GM12892 (cell line): ENCODE data around the gene EDAR.

Experiments used
- DNase-seq: peaks from one replicate; pipeline ENCODE4 v3.0.0; 2011; ENCODE audit not compliant: insufficient read length
- FAIRE-seq: peaks from 2 replicates; lab custom pipeline; 2011; peaks lifted over from hg19 to GRCh38; lab: Jason Lieb, UNC
- POLR2A ChIP-seq: IDR thresholded peaks from 2 replicates; pipeline ENCODE4 v1.6.1; 2011; ENCODE audit warnings: low read depth, low read length, control low read depth
- POLR2AphosphoS5 ChIP-seq: IDR thresholded peaks from 2 replicates; pipeline ENCODE4 v1.6.1; 2011; ENCODE audit warnings: low read depth, low read length, control low read depth
- TAF1 ChIP-seq: IDR thresholded peaks from 2 replicates; pipeline ENCODE4 v1.6.1; 2011; ENCODE audit warnings: low read depth, mild to moderate bottlenecking, control low read depth, low read length, borderline replicate concordance

Gene EDAR

DNA sequence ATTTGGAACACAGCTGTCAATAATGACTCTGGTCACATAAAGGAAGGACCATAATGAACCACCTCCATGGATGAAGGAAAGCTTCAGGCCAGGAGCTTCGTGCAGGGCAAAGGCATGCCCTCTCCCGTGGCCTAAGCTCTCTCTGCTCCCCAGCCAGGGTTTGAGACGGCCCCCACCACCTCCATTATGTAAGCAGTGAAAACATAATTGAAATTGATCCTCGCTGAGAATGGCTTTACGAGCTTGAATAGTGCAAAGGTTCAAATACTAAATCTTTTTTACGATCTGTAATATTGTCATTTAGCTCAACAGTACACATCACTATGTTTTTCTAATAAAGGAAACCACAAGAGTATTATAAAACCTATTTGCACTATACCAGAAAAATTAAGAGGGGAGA is 5.2 kb upstream of the EDAR start:
- TF ChIP-seq POLR2A (no peak), TAF1 (no peak), POLR2AphosphoS5 (no peak)
- no peak for FAIRE-seq
- DNase-seq, result no peak

DNA sequence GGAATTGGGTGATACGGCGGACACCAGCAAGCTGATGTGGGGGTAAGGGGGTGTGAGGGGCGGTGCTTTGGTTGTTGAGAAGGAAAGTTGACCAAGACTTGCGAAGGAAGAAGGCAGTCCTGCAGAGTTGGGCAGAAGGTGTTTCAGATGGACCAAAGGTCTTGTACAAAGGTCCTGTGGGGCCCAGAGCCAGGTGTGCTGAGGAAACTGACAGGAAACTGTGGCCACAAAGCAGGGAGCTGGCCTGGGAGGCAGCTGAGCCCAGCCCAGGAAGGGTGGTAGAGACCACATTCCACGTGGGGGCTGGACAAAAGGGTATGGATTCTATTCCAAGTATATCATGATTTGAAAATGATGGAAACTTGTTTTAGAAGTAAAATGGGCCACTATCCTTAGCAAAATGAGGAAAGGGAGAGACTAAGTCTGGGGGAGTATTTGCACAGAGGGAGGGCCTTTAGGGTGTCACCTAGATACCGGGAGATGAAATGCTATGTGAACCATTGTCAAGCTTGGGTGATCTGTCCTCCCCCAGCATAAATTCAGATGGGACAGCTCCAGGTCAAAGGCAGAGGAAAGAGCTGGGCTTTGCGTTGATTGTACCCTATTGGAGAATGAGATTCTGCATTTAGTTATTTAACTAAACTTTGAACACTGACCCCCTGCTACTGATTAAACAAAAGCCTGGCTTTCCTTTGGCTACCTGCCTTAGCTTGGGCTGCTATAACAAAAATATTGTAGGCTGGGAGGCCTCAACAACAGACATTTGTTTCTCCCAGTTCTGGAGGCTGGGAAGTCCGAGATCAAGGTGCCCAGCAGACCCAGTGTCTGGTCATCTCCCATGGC is 4.3 kb upstream of the EDAR start:
- FAIRE-seq (no peak), DNase-seq (no peak)
- no peak for TF ChIP-seq POLR2A
- no peak for TF ChIP-seq TAF1
- no peak for TF ChIP-seq POLR2AphosphoS5

DNA sequence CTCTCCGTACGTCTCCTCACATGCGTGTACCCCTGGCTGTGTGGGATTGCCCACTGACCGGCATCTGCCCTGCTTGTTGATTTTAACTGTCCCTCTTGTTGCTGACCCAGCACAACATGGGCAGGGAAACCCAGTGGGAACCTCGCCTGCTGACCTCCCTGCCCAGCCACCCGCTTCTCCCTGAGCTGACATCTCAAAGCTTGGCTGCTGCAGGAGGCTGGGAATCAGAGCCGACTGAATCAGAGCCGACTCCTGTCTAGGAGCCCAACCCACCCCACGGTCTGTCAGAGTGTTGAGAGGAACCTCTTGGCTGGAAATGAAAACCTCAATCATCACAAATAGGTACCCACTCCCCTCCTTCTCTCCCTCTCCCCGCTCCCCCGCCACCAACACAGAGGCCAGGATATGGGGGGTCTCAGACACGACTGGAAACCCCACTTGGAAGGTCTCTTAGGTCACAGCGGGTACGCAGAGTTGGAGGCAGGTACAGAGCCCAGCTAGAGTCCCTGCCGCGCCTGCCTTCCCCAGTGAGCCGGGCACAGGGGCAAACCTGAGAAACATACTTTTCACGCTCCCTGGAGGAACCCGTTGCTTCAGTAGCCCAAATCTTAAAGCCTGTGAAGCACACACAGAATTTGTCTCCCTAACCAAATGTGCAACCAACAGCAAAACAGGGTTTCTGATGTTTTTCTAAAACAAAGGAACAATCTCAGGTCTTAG is 784 bp downstream of the EDAR start:
- no peak for FAIRE-seq
- DNase-seq, result no peak
- TF ChIP-seq TAF1 (no peak), POLR2A (no peak), POLR2AphosphoS5 (no peak)

DNA sequence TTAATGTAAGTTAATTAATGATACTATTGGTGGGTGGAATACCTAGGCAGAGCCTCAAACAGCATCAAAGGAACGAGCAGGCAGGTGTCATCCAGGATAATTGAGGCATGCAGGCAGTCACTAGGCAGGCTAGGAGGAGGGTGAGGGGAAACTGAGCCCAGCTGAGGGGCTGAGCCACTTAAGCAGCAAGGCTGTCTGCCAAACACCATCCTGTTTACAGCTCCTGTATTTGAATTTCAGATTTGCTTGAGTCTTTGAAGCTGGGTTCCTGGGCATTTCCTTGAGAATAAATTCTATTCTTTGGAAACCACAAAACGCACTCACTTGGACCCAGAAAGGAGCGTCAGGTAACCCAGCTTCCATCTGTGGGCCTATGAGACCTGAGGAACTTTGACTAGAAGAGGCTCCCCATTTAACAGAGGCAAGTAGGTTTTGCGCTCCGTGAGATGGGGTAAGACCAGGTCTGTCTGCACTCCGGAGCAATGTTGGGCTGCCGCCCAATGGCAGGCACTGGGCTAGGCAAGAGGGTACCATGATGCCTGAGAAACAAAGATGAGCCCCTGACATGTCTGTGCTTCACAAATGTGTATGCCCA is 2.0 kb downstream of the EDAR start:
- DNase-seq, result no peak
- FAIRE-seq, result no peak

DNA sequence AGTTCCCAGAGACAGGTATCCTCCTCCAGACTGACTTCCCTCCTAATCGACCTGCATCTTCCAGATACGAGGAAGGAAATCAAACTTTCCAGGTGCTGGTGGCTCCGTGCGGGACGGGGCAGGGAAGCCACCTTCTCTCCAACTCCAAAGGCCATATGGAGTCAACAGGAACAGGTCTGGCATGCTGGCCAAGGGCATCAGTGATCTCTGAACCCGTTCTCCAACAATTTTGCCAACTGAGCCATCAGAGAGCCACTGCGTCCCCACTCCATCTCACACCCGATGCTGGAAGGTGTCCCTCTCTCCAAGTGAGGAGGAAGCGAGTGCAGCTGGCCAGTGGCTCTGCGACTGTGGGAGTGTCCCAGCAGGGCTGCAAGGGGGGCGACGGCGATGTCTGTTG is 5.4 kb downstream of the EDAR start:
- TF ChIP-seq POLR2A (no peak), TAF1 (no peak), POLR2AphosphoS5 (no peak)
- FAIRE-seq, result no peak
- DNase-seq, result no peak

More for the DNA sequence above, 2.0 kb downstream of the EDAR start:
- TF ChIP-seq POLR2A (no peak), POLR2AphosphoS5 (no peak), TAF1 (no peak)

DNA sequence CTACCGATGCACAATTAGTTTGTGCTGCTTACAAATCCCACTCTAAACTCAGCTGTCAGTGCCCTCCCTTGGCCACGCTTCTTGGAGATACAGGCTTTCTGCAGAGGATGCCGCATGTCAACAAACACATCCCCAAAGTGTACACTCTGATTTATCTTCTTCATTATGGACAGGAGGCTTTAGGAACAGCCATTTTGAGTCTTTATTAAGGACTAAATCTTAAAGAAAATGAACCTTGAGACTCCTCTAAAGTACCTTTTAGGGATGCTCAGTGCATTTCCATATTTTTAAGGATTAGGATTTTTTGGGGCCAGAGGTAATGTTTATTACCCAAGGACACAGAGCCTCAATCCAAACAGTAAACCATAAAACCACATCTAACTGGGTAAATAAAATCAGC is 6.0 kb downstream of the EDAR start:
- TF ChIP-seq POLR2A (no peak), TAF1 (no peak), POLR2AphosphoS5 (no peak)
- FAIRE-seq (no peak), DNase-seq (no peak)

DNA sequence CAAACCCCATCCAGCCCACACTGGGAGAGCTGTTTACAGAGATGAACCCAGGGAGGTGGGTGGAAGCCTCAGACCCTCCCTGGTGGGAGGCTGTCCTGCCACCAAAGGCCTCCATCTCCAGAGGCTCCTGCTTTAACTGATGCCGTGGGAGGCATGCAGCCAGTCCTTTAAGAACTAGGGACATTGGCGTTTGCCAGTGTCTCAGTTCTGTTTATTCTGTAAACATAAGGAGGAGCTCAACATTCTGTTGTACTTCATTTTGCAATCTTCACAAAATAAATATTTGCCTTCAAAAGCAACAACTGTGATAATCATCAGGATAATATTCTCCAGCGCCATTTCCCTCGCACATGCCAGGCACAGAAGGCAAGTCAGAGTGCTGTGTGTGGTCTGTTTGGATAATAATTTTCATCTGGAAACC is 6.8 kb downstream of the EDAR start:
- no peak for FAIRE-seq
- no peak for TF ChIP-seq POLR2AphosphoS5
- DNase-seq, result no peak

DNA sequence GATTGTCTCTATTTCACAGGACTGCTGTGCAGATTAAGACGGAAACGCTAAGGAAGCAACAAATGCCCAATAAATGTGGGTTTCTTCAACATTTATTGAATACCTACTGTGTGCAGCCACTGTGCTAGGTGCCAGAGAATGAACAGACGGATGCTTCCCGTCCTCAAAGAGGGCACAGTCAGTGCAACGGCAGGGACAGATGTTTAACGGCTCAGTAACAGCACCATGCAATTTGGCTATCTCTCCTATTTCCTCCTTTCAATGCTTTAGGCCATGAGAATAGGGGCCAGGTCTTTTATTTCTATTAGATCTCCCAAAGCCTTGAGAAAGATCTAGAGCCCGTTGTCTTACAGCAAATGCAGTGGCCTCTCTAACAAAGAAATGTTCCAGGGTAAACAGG is 7.2 kb downstream of the EDAR start:
- DNase-seq (no peak), FAIRE-seq (no peak)
- TF ChIP-seq POLR2AphosphoS5, result no peak
- TF ChIP-seq POLR2A, result no peak
- no peak for TF ChIP-seq TAF1

DNA sequence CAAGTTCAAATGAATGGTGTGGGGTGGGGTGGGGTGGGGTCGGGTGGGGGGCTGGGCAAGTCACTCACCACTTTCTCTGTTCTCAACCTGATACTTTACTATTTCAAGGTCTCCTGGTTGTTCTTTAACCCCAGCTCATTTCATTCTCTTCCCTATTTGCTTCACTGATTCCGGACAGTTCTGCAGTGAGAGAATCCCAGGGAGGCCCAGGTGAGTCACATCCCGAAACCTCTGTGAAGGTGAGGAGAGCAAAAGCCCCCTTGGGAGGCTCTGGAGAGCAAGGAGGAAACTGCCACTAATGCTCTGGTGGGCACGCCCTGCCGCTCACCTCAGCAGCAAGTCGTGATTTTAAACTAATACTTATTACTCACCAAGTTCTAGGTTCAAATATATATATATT is 8.9 kb downstream of the EDAR start:
- TF ChIP-seq POLR2A (no peak), TAF1 (no peak), POLR2AphosphoS5 (no peak)
- DNase-seq (no peak), FAIRE-seq (no peak)

DNA sequence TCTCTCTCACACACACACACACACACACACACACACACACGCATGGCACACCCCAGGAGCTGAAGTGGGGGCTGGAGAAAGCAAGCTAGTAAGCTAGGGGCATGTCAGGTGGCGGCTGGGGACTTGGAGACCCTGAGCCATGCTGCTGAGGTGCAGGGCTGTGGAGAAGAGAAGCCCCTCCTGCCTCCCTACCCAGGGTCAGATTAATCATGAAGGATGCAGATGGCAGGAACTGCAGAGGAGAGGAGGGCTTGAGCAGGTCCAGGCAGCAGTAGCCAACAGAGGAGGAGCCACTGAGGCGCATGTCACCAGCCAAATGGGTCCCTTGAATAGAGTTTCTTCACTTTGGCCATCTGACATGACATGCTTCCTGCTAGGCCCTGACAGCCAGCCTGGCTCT is 9.6 kb downstream of the EDAR start:
- FAIRE-seq, result no peak
- TF ChIP-seq POLR2AphosphoS5 (no peak), POLR2A (no peak), TAF1 (no peak)
- no peak for DNase-seq

DNA sequence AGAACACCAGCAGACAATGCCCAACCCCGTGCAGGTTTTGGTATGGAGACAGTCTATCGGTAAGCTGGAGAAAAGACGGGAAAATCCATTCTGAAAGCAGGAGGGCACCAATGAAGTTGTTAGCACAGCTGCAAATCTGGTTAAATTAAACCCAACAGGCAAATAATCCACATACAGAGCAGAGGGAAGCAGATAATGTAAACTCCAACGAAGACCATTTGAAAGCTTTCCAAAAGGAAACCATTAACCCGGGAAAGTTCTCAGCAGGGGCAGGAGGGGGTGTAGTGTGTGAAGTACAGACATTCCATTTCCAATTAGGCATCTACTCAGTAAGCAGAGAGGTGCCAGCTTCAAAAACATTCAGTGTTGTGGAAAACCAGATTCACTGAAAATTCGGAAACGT is 10.3 kb downstream of the EDAR start:
- TF ChIP-seq POLR2AphosphoS5, result no peak
- TF ChIP-seq POLR2A, result no peak
- no peak for TF ChIP-seq TAF1
- no peak for DNase-seq
- no peak for FAIRE-seq
